IPS DF 6.9 (cell line): ENCODE results near the gene CHERP.

ENCODE experiments used
- DNase-seq: peaks from one replicate; pipeline ENCODE4 v3.0.0-alpha.2; 2013; ENCODE audit warnings: low read depth, low spot score
- H3K27ac ChIP-seq: one replicate; pipeline ENCODE4 v1.5.1; 2013; ENCODE audit warnings: low read length, control low read depth
- H3K27me3 ChIP-seq: 2 replicates; pipeline ENCODE4 v1.6.1; 2013; ENCODE audit warnings: mild to moderate bottlenecking, low read length; ENCODE audit not compliant: control insufficient read depth, insufficient read depth
- H3K36me3 ChIP-seq: 2 replicates; pipeline ENCODE4 v1.6.1; 2013; ENCODE audit warnings: low read length; ENCODE audit not compliant: control insufficient read depth, insufficient read depth
- H3K4me1 ChIP-seq: 2 replicates; pipeline ENCODE4 v1.6.1; 2013; ENCODE audit warnings: low read length; ENCODE audit not compliant: control insufficient read depth, insufficient read depth
- H3K4me3 ChIP-seq: 2 replicates; pipeline ENCODE4 v1.5.1; 2013; ENCODE audit warnings: mild to moderate bottlenecking, low read length
- H3K9me3 ChIP-seq: 2 replicates; pipeline ENCODE4 v1.6.1; 2013; ENCODE audit warnings: low read length, inconsistent platforms; ENCODE audit not compliant: control insufficient read depth, insufficient read depth
- WGBS: extraction: QIAGEN DNeasy Blood & Tissue Kit; methylation state at CpG from one replicate; pipeline ENCODE4 v1.1.7; 2013; ENCODE audit warnings: mixed read lengths, missing lambda C conversion rate; ENCODE audit not compliant: insufficient read length, insufficient coverage; 5-methylcytosine and 5-hydroxymethylcytosine counted together

The CHERP gene

DNA sequence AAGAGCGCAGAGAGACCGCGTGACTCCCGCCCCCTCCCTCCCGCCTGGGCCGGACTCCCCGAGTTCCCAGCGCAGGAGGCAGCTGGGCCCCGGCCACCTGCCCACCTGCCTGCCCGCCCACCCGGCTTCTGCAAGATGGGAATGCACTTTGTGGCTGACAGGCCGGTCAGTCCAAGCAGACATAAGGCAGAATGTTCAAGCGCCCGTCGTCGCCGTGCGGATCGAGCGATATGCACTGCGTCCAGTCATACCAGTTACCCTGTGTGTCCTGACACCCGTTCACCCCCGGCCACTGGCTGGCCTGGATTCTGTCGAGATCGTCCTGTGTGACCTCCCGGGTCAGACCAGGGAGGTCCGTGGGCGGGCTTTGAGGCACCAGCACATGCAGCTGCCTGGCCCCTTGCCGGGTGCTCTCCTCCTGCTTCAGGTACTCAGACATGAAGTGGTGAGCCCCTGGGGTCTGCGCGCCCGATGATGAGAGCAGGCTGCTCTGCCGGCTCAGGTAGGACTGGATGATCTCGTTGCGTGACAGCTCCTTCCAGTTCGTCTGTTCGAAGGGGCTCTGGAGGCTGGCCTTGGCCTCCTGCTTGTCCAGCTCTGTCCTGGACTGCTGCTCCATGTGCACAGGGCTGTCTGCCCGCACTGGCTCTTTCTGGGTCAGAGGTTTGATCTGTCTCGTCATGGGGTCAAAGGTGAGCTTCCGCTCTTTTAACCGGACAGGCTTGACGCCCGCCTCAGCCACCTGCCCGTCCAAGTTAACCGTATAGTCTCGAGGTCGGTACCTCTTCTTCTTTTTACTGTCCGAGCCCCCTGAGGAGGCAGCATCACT is 33.8 kb upstream of the CHERP start:
- H3K36me3 ChIP-seq, result peaks cover 20% of the 10 kb centered on the region
- no peak for DNase-seq
- no peaks in the 10 kb centered on the region for H3K27me3 ChIP-seq
- H3K9me3 ChIP-seq, result no peaks in the 10 kb centered on the region
- no peaks in the 10 kb centered on the region for H3K4me1 ChIP-seq
- H3K27ac ChIP-seq, result no peak overlapping the region
- WGBS, result no CpG with 5 or more reads among the region's 48 CpGs
- no peak overlapping the region for H3K4me3 ChIP-seq

DNA sequence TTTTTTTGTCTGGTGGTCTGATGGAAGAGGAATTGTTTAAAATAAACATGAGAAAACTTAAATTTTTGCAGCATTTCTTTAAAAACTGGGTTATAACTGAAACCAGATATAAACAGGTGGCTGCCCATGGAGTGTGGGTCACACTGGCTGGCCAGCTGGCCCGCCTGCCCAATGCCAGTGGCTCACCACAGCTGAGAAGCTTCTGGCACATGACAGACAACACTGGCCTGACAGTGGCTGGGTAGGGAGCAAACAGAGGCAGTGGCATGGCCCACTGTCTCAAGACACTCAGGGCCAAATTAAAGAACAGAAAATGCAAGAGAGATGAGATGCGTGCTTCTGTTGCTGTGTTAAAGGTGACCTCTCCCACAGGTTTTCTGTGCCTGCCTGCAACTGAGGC is 33.0 kb upstream of the CHERP start:
- H3K27me3 ChIP-seq, result no peaks in the 10 kb centered on the region
- H3K36me3 ChIP-seq, result peaks cover 20% of the 10 kb centered on the region
- H3K27ac ChIP-seq, result no peak overlapping the region
- DNase-seq, result no peak
- no peak overlapping the region for H3K4me3 ChIP-seq
- no CpG with 5 or more reads among the region's 2 CpGs for whole genome bisulfite sequencing
- H3K4me1 ChIP-seq, result no peaks in the 10 kb centered on the region
- H3K9me3 ChIP-seq, result no peaks in the 10 kb centered on the region

DNA sequence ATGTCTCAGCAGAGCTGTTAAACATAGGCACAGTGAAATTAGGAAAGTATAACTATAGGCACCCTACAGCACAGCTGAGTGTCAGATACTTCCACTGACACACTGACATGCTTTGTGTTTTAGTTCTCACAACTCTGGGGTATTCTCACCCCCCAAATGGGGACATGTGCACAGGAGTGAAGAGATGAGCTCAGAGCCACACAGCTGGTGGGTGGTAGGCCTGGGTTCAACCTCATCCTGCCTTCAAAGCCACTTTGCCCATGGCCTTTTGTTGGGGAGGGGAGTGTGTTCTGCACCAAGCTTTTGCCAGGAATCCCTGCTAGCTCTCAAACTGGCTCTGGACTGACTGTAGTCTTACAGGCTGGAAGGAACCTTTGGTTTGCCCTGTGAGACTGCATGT is 31.7 kb upstream of the CHERP start:
- DNase-seq, result no peak
- H3K4me3 ChIP-seq, result no peak overlapping the region
- H3K36me3 ChIP-seq, result peaks cover 18% of the 10 kb centered on the region
- no peaks in the 10 kb centered on the region for H3K9me3 ChIP-seq
- H3K4me1 ChIP-seq, result no peaks in the 10 kb centered on the region
- no peak overlapping the region for H3K27ac ChIP-seq
- H3K27me3 ChIP-seq, result no peaks in the 10 kb centered on the region

DNA sequence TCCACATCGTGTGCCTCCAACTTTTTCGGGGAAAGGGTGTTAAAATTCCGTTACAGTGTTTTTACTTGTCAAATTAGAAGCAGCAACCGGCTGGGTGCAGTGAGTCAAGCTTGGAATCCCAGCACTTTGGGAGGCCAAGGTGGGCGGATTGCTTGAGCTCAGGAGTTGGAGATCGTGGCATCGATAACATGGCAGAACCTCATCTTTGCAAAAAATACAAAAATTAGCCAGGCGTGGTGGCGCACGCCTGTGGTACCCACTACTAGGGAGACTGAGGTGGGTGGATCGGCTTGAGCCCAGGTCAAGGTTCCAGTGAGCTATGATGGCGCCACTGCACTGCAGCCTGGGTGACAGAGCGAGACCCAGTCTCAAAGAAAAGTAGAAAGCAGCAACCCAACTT is 31.1 kb upstream of the CHERP start:
- H3K36me3 ChIP-seq, result peaks cover 16% of the 10 kb centered on the region

DNA sequence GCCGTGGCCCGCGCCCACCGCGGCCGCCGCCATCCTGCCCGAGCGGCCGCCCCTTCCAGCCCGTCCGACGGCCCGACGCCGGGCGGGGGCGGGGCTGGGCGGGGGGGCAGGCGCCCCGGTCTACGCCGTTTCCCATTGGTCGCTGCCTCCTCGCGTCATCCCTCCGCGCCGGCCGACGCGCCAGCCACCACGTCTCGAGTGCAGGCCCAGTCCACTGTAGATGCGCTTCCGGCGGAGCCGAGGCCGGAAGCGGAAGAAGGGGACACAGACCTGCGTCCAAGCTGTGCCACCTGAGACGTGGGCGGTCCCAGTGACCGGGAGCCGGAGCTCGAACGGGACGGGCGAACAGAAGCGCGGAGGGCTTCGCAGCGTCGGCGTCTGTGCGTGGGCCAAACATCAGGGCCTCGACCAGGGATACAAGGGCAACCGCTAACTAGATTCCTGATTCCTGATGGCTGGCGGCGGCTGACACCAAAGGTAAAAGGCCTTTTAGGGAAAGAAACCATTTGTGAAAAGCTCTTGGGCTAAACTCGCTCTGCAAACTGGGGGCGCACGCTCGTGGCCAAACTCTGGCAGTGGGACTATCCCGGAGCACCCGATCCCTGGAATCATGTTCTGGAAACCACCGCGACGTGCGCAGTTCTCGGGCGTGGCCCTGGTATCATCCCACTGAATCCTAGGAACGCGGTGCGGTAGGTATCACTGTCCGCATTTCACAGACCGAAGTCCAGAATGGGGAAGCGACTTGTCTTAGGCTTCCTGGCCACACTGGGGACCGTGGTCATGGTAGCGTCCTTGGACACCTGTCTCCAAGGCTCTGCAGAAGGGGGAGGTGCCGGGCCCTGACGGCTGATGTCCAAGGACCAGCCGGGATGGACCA is 30.3 kb upstream of the CHERP start, which contains the start of gene SLC35E1:
Gene SLC35E1, minus strand, starts transcription at position 84 of the 880 bp plus-strand sequence. Its CDS starts 51 bp downstream, at position 33.
- H3K27me3 ChIP-seq, result no peaks in the 10 kb centered on the region
- WGBS, result no CpG with 5 or more reads among the region's 83 CpGs
- DNase-seq, result peak; percentile 94

More for the DNA sequence above, 31.1 kb upstream of the CHERP start:
- peak overlapping the region; percentile 52; the same call in 1 of the 2 replicates for H3K4me3 ChIP-seq
- no peak for DNase-seq
- H3K9me3 ChIP-seq, result no peaks in the 10 kb centered on the region
- no peak overlapping the region for H3K27ac ChIP-seq
- no peaks in the 10 kb centered on the region for H3K27me3 ChIP-seq
- H3K4me1 ChIP-seq, result no peaks in the 10 kb centered on the region
- WGBS, result no CpG with 5 or more reads among the region's 13 CpGs

DNA sequence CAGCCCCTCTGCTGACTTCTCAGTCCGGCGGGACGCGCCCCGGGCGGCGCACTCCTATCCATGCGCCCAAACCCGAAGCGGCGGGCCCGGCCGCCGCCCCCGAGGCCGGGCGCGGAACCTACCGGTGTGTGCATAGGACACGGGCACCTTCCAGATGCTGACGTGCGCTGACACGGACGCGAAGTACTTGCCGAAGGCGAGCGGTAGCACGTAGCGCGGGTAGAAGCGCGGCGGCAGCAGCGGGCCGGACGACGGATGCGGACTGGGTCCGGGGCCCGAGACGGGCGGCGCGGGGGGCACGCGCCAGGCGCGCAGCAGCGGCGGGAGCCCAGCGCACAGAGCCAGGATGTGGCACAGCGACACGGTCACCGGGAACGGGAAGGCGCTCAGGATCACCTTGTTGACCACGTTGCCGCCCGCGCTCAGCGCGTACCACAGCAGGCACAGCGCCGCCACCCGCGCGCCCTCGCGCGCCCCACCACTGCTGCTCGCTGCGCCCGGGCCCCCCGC is 29.6 kb upstream of the CHERP start:
- Histone ChIP-seq H3K9me3 (no peaks in the 10 kb centered on the region), H3K27ac (no peak overlapping the region), H3K36me3 (peaks cover 21% of the 10 kb centered on the region), H3K27me3 (no peaks in the 10 kb centered on the region), H3K4me1 (no peaks in the 10 kb centered on the region), H3K4me3 (peak overlapping the region; percentile 86)
- no peak for DNase-seq
- WGBS, result no CpG with 5 or more reads among the region's 75 CpGs

More for the DNA sequence above, 30.3 kb upstream of the CHERP start, which contains the start of gene SLC35E1:
- Histone ChIP-seq H3K4me3 (peak within 1 kb of the TSS; percentile 86), H3K27ac (no peak within 1 kb of the TSS), H3K36me3 (peaks cover 19% of the 10 kb centered on the region), H3K9me3 (no peaks in the 10 kb centered on the region), H3K4me1 (no peaks in the 10 kb centered on the region)

DNA sequence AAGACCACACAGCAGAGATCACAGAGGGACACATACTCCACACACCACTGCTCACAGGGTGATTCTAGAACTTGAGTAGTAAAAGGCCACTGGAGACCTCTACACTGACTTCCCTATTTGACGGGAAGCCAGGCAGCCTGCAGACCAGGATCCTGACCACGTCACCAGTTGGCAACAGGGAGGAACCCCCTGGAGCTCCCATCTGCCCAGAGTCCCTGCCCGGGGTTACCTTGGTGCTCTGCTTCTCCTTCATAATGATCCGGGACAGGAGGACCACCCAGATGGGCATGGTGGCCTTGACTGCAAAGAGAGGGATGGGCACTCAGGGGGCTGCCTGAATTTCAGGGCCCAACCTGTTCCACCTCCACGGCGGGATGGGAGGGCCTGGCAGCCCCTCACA is 29.0 kb upstream of the CHERP start:
- no peak overlapping the region for H3K27ac ChIP-seq
- H3K27me3 ChIP-seq, result no peaks in the 10 kb centered on the region
- no peaks in the 10 kb centered on the region for H3K9me3 ChIP-seq
- H3K36me3 ChIP-seq, result peaks cover 19% of the 10 kb centered on the region; the same call in 1 of the 2 replicates
- no CpG with 5 or more reads among the region's 6 CpGs for WGBS
- no peak for DNase-seq
- peak overlapping the region; percentile 86; the same call in 1 of the 2 replicates for H3K4me3 ChIP-seq
- H3K4me1 ChIP-seq, result no peaks in the 10 kb centered on the region

DNA sequence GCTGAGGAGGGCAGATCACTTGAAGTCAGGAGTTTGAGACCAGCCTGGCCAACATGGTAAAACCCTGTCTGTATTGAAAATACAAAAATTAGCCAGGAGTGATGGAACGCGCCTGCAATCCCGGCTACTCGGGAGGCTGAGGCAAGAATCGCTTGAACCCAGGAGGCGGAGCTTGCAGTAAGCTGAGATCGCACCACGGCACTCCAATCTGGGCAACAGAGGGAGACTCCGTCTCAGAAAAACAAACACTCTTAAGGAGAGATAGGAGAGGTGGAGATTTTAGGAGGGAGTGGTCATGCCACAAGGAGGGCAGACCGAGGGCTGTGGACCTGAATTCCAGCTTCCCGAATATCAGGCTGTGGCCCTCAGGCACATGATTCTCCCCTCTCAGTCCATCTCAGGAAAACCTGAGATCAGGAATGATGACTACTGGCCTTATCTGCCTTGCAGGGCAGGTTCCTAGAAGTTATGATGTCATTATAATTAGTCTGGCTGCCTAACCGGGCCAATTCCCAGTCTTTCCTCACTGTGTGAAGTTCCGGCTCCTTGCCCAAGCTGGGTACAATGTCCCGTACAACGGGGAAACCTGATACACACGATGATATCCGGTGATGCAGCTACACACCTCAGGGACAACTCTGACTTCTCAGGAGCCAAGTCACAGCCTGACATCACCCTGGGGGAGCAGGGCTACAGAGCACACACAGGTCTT is 27.5 kb upstream of the CHERP start:
- H3K9me3 ChIP-seq, result no peaks in the 10 kb centered on the region
- H3K27me3 ChIP-seq, result no peaks in the 10 kb centered on the region
- no peak overlapping the region for H3K4me3 ChIP-seq
- no peak overlapping the region for H3K27ac ChIP-seq
- peaks cover 15% of the 10 kb centered on the region; the same call in 1 of the 2 replicates for H3K36me3 ChIP-seq
- no CpG with 5 or more reads among the region's 17 CpGs for WGBS
- DNase-seq, result no peak
- H3K4me1 ChIP-seq, result no peaks in the 10 kb centered on the region

DNA sequence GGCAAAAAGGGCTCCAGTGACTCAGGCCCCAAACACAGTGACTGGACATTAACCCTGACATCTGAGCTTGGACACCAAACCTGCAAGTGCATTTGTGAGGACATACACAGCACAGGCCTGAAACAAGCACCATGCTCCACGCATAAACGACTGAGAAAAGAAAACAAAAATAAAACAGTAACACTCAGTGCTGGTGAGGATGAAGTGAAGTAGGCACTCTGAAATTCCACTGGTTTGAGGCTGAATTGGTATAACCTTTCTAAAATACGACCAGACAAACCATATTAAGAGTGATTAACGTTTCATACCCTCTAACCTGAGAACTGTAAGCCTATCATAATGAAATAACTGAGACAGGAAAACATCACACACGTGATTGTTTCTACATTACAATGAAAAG is 24.5 kb upstream of the CHERP start:
- Histone ChIP-seq H3K36me3 (peaks cover 16% of the 10 kb centered on the region), H3K4me3 (no peak overlapping the region), H3K27ac (no peak overlapping the region), H3K27me3 (no peaks in the 10 kb centered on the region), H3K9me3 (no peaks in the 10 kb centered on the region), H3K4me1 (no peaks in the 10 kb centered on the region)
- WGBS, result no CpG with 5 or more reads among the region's 5 CpGs
- DNase-seq, result no peak

DNA sequence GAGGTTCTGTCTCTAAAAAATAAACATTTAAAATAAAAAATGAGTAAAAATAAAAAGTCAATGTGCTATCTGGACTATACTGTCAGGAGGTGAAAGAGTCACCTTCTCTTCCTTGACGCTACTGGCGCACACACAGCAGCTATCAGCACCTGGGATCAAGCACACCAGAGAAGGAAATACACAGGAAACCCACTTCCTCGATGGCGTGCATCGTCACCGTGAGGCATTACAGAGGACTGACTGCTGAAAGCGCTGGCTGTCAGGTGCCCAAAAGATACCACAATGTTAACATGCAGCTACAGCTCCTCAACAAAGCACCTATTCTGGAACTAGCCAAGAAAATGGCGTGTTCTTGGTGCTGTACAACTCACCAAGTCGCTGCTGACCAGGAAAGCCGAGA is 23.9 kb upstream of the CHERP start:
- no peaks in the 10 kb centered on the region for H3K4me1 ChIP-seq
- no peak for DNase-seq
- no peak overlapping the region for H3K27ac ChIP-seq
- H3K4me3 ChIP-seq, result no peak overlapping the region
- WGBS, result no CpG with 5 or more reads among the region's 10 CpGs
- peaks cover 18% of the 10 kb centered on the region for H3K36me3 ChIP-seq
- H3K27me3 ChIP-seq, result no peaks in the 10 kb centered on the region
- H3K9me3 ChIP-seq, result no peaks in the 10 kb centered on the region
